K562 (cell line): ENCODE data around the gene SDSL. TPM values are rescaled to one million over a fixed set of nuclear protein-coding genes. Genes with fewer than 3 reads are reported as not detected.

Experiments
- polyA plus RNA-seq, 8 experiments: library from polyadenylated mRNA; depleted of rRNA in 4 of 8; stranded (reverse) in 5 of 8; unstranded in 3 of 8; fragments of >200 nt; fragmentation: Nextera tagmentation in 2 of 8; fragmentation: Illumina TruSeq in 1 of 8; extraction: Ambion mirVana in 2 of 8; extraction: Trizol in 1 of 8; gene quantifications; 2 replicates each; pipeline versions ENCODE4 v1.2.1 to v1.2.3, GENCODE V29; 2011 to 2014; ENCODE audit warnings: inconsistent platforms in 1 of 8, missing spikeins in 1 of 8
- total RNA-seq, 7 experiments: library from RNA; depleted of rRNA in 6 of 7; stranded (reverse); fragments of >200 nt in 6 of 7; fragmentation: Illumina TruSeq in 2 of 7; extraction: Trizol in 2 of 7; gene quantifications; 2 replicates each; pipeline versions ENCODE4 v1.2.1 to v1.2.3, GENCODE V29; 2011 to 2021; ENCODE audit warnings: low replicate concordance in 1 of 7
- TF ChIP-seq, protein P1 (sequence below): fragments of 450-650 bp; IDR thresholded peaks from 2 replicates; pipeline ENCODE4 v1.6.1; 2016; ENCODE audit warnings: mild to moderate bottlenecking, moderate library complexity

SDSL gene
- total and polyA plus RNA-seq, 9 of the 15 experiments (the other 6 are each of a cell fraction or from before 2014, with no cell fraction given) = 0.31 to 11.0 (median 7.4) TPM

DNA sequence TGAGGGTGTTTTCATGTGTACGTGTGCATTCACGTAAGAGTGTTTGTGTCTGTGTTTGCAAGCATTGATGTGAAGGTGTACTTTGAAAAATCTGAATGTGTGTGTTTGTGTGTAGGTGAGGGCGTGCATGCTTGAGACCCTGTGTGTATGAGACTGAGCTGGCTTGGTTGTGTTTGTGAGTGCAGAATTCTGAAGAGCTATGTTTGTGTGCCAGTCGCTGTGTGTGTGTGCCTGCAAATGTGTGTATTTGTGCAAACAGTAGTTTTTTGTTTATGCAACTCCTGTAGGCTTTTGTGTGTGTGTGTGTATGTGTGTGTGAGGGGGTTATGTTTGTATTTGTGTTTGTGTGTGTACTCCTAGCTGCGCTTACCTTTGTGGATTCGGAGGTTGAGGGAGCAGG lies 51.2 kb downstream of the SDSL start (continued):
- TF ChIP-seq, protein P1, sequence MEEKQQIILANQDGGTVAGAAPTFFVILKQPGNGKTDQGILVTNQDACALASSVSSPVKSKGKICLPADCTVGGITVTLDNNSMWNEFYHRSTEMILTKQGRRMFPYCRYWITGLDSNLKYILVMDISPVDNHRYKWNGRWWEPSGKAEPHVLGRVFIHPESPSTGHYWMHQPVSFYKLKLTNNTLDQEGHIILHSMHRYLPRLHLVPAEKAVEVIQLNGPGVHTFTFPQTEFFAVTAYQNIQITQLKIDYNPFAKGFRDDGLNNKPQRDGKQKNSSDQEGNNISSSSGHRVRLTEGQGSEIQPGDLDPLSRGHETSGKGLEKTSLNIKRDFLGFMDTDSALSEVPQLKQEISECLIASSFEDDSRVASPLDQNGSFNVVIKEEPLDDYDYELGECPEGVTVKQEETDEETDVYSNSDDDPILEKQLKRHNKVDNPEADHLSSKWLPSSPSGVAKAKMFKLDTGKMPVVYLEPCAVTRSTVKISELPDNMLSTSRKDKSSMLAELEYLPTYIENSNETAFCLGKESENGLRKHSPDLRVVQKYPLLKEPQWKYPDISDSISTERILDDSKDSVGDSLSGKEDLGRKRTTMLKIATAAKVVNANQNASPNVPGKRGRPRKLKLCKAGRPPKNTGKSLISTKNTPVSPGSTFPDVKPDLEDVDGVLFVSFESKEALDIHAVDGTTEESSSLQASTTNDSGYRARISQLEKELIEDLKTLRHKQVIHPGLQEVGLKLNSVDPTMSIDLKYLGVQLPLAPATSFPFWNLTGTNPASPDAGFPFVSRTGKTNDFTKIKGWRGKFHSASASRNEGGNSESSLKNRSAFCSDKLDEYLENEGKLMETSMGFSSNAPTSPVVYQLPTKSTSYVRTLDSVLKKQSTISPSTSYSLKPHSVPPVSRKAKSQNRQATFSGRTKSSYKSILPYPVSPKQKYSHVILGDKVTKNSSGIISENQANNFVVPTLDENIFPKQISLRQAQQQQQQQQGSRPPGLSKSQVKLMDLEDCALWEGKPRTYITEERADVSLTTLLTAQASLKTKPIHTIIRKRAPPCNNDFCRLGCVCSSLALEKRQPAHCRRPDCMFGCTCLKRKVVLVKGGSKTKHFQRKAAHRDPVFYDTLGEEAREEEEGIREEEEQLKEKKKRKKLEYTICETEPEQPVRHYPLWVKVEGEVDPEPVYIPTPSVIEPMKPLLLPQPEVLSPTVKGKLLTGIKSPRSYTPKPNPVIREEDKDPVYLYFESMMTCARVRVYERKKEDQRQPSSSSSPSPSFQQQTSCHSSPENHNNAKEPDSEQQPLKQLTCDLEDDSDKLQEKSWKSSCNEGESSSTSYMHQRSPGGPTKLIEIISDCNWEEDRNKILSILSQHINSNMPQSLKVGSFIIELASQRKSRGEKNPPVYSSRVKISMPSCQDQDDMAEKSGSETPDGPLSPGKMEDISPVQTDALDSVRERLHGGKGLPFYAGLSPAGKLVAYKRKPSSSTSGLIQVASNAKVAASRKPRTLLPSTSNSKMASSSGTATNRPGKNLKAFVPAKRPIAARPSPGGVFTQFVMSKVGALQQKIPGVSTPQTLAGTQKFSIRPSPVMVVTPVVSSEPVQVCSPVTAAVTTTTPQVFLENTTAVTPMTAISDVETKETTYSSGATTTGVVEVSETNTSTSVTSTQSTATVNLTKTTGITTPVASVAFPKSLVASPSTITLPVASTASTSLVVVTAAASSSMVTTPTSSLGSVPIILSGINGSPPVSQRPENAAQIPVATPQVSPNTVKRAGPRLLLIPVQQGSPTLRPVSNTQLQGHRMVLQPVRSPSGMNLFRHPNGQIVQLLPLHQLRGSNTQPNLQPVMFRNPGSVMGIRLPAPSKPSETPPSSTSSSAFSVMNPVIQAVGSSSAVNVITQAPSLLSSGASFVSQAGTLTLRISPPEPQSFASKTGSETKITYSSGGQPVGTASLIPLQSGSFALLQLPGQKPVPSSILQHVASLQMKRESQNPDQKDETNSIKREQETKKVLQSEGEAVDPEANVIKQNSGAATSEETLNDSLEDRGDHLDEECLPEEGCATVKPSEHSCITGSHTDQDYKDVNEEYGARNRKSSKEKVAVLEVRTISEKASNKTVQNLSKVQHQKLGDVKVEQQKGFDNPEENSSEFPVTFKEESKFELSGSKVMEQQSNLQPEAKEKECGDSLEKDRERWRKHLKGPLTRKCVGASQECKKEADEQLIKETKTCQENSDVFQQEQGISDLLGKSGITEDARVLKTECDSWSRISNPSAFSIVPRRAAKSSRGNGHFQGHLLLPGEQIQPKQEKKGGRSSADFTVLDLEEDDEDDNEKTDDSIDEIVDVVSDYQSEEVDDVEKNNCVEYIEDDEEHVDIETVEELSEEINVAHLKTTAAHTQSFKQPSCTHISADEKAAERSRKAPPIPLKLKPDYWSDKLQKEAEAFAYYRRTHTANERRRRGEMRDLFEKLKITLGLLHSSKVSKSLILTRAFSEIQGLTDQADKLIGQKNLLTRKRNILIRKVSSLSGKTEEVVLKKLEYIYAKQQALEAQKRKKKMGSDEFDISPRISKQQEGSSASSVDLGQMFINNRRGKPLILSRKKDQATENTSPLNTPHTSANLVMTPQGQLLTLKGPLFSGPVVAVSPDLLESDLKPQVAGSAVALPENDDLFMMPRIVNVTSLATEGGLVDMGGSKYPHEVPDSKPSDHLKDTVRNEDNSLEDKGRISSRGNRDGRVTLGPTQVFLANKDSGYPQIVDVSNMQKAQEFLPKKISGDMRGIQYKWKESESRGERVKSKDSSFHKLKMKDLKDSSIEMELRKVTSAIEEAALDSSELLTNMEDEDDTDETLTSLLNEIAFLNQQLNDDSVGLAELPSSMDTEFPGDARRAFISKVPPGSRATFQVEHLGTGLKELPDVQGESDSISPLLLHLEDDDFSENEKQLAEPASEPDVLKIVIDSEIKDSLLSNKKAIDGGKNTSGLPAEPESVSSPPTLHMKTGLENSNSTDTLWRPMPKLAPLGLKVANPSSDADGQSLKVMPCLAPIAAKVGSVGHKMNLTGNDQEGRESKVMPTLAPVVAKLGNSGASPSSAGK = no peak
